GM18858 (cell line): ENCODE data around the gene NAT16.
"Not testable (repeated sequence)": the region's sequence is repeated elsewhere in the genome, so short reads cannot be mapped to it uniquely, and the experiment has no call there.

Experiments used
- ATAC-seq: cut with Tn5 transposase; IDR thresholded peaks from one replicate; pipeline ENCODE4 v1.9.1; 2021; ENCODE audit not compliant: unreplicated experiment

The NAT16 gene

GRCh38 chr7:101160910-101161309, 19.2 kb downstream of the NAT16 start:
- ATAC-seq, result no peak

GRCh38 chr7:101159696-101160674, 20.1 kb downstream of the NAT16 start:
- no peak for ATAC-seq

DNA sequence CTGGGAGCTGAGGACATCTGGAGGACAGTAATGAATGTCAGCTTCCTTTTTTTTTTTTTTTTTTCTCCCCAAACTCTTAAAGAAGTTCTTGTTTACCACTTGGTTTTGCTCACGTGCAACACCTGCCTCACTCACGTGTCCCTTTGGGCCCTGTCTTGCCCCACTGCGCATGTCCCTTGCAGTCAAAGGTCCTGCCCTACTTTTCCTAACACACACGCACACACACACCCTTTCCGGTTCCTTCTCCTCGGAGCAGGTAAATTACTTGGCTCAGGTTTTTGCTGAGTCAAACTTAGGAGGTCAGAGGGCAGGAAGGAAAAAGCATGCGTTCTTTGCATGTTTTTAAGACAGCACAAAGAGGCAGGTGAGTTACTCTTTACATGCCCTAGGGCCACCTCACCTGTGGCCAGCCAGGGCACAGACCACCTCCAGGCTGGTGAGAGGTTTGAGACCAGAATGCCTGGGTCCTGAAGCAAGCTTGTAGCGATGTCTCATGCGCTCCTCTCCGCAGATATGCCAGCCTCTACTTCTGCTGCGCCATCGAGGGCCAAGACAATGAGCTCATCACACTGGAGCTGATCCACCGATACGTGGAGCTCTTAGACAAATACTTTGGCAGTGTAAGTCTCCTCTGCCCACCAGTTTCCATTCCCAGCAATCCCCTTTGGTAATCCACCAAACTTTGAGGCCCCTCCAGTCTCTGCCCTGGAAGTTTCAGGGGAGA, 23.1 kb downstream of the NAT16 start:
- no peak for ATAC-seq

- ATAC-seq, result no peak
Observed at GRCh38 chr7:101156277-101156676, 23.8 kb downstream of the NAT16 start.

- no peak for ATAC-seq
Observed at GRCh38 chr7:101155303-101155702, 24.8 kb downstream of the NAT16 start.

DNA sequence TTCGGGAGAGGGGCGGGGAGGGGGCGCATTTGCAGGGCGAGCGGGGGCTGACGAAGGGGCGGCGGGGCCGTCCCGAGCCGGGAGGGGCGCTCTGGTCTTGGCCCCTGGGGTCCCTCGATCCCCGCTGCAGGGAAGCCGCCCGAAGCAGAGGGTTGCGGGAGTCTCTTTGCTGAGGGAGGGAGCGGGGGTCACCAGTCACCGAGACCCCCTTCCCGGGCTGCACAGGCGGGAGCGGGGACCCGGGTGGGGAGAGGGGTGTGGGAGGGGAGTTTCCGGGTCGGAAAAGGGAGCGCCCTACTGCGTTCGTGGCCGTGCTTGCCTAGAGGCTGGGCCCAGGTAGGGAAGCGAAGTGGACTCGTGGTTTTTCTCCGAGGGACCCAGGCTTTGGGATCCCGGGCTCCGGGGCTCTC, 25.4 kb downstream of the NAT16 start:
- no peak for ATAC-seq

DNA sequence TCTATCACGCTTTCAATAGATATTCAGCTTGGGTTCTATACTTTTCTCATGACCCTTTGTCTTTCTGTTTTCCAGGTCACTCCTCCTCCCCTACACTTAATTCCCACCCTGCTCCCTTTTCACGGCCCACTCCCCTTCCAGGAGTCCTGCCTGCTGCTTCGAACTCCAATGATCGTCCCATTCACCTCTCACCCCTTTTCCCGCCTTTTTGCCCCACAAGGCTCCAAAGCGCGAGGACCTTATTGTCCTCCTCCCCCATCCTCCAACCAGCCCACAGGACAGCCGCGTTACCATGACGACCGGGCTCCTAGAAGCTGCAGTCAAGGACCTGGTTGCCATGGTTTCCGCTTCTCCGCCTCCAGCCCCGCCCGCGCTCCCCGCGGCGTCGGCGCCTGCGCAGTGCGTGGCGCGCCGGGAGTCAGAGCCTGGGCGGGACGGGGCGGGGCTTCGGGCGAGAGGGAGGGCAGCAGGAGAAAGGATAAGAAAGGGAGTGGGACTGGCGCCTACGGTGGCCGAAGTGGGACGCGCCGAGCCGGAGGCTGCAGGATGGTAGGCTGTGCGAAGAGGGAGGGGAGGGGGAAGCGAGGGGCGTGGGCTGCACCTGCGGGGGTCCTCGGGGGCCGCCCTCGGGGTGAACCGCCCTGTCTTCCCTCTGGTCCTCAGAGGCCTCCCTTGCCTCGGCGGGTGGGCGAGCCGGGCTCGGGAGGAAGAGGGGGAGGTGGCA, 26.0 kb downstream of the NAT16 start, which contains the start of gene AP1S1:
TSS of gene AP1S1 (plus strand) at position 508 of the 724 bp plus-strand sequence. CDS start at position 547, 39 bp downstream.
- no peak for ATAC-seq

DNA sequence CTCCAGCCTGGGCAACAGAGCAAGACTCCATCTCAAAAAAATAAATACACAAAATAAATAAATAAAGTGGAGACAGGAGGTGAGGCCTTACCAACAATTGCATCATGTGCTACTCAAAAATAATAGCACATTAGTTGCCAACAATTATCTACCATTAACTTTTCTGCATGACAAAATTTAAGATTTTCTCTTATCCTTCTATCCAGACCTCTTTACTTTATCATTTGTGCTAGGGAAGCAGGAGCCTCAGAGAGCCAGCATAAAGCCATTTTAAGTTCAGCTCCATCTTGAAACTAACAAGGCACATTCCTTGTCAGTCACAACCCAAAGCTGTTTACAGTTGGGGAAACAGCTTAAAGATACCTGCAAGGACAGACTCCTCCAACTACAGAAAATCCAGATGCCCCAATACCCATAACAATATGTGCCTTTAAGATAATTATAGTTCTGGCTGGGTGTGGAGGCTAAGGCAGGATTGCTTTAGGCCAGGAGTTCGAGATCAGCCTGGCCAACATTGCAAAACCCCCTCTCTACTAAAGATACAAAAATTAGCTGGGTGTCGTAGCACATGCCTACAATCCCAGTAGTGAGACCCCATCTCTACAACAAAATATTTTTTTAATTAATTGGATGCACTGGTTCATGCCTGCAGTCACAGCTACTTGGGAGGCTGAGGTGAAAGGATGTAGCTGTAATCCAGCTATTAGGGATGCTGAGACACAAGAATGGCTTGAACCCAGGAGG, 28.0 kb downstream of the NAT16 start:
- ATAC-seq, result no peak

GRCh38 chr7:101140746-101141382, 39.2 kb downstream of the NAT16 start:
- no peak for ATAC-seq

DNA sequence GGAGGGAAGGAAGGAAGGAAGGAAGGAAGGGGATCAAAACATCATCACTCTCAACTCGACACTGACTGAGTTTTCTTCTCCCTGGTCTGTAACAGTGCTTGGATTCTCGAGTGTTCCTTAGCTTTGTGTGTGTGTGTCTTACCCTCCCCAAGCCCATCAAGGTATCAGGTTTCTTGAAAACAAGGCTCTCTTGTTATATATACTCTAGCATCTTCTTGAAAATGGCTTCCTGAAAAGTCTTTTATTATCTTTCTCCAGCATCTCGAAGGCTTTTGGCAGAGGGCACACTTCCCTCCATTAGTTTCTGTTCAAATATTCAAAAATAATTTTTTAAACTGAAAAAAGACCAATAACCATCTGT, 39.8 kb downstream of the NAT16 start:
- ATAC-seq, result no peak

DNA sequence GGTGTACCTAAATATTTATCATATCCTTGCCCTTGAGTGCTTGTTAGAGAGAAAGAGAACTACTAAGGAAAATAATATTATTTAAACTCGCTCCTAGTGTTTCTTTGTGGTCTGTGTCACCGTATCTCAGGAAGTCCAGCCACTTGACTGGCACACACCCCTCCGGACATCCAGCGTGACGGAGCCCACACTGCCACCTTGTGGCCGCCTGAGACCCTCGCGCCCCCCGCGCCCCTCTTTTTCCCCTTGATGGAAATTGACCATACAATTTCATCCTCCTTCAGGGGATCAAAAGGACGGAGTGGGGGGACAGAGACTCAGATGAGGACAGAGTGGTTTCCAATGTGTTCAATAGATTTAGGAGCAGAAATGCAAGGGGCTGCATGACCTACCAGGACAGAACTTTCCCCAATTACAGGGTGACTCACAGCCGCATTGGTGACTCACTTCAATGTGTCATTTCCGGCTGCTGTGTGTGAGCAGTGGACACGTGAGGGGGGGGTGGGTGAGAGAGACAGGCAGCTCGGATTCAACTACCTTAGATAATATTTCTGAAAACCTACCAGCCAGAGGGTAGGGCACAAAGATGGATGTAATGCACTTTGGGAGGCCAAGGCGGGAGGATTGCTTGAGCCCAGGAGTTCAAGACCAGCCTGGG, 41.8 kb downstream of the NAT16 start:
- peak; percentile 56 for ATAC-seq

- ATAC-seq, result no peak
Observed at GRCh38 chr7:101137651-101138212, 42.4 kb downstream of the NAT16 start.

- ATAC-seq, result no peak
Observed at GRCh38 chr7:101134399-101134980, 45.6 kb downstream of the NAT16 start.

- no peak for ATAC-seq
Observed at GRCh38 chr7:101133621-101134398, 46.3 kb downstream of the NAT16 start.

- not testable (repeated sequence) for ATAC-seq
Observed at GRCh38 chr7:101132626-101133600, 47.2 kb downstream of the NAT16 start.

GRCh38 chr7:101129603-101130117, 50.4 kb downstream of the NAT16 start:
- no peak for ATAC-seq
